CD4-positive, alpha-beta T cell treated with Interleukin-15 for 1 hour (primary cell): ENCODE results near the gene SSH2.

ENCODE experiments used
- DNase-seq: peaks from one replicate; pipeline ENCODE4 v3.0.0-alpha.2; 2020

Gene SSH2

DNA sequence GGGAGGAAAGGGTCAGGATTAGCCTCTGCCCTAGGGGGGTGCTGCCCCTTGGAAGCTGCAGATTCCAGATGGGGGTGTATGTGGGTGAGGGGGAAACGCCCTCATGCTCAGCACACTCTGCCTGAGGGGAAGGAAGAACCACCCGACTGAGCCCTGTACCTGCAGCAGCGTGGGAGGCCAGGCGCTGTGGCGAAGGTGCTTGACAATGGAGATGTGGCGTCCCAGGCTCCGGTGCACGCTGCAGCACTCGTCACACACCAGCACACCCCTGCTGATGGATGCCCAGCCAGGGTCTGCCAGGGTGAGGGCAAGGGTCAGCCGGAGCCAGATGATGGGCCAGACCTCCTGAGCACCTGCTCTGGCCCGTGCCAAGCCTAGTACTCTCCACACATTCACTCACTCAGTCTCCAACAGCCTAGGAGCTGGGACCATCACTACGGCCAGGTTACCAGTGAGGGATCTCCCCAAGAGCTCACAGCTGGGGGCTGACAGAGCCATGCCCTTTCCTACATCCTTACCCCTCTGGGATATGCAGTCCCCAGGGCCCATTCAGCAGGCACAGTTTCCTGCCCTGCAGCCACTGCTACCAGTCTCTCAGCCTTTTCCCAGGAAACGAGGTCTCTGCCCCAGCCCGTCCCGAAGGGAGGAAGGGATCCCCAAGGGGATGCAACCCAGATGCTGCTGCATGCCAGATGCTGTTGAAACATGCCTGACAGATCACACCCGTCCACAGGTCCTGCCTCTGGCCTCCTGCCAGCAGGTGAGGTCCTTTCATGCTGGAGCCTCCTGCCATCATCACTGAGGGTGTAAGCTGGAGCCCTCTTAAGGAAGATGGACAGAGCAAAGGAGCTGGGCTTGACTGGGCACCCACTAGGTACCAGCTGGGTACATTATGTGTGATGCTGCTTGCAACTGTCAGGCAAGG is 346.4 kb downstream of the SSH2 start:
- no peak for DNase-seq

GRCh38 chr17:29582772-29583171 is 347.3 kb downstream of the SSH2 start:
- no peak for DNase-seq

DNA sequence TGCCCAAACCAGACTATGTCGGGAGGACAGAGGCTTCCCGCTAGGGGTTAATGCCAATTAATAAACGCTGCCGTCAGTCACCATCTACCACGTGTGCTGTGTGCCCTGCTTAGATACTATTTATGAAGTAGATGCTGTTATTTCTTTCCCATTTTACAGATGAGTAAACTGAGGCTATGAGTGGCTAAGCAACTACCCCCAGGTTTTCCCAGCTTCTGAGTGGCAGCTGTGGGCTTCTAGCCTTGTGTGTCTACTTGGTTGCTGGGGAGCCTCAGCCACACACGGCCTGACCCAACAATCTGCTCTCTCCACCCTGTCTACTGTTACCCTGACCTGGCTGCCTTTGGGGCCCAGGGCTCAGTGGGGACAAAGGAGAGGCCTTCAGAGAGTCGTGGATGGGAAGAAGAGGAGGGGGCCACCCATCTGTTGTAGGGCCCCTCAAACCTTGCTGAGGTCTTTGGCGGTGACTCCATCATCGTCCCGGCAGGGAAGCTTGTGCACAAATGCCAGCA is 347.7 kb downstream of the SSH2 start:
- DNase-seq: no peak

DNA sequence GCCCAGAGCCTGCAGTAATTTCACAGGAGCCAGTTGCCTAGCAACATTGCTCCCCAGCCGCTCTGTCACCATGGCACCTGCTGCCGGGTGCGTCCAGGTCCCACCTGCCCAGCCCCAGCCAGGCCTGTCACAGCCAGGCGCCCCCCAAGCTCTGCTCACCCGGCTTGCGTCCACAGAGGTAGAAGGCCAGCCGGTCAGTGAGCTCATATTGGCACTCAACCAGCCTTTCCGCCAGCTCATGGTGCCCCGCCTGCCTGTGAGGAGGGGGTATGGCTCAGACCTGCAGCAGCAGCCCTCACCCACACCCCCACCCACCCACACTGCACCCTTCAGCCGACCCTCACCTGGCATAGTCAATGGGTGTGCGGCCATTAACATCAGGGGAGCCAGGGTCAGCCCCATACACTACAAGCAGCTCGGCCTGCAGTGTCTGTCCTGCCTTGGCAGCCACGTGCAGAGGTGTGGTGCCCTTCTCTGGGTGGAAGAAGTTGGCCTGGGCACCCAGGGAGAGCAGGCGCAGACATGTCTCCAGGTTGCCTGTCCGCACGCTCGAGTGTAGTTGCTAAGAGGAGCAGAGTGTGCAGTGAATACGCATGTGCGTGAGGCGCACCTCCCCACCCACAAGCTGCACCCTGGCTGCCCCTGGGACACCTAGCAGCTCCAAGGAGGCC is 348.3 kb downstream of the SSH2 start:
- DNase-seq: no peak

DNA sequence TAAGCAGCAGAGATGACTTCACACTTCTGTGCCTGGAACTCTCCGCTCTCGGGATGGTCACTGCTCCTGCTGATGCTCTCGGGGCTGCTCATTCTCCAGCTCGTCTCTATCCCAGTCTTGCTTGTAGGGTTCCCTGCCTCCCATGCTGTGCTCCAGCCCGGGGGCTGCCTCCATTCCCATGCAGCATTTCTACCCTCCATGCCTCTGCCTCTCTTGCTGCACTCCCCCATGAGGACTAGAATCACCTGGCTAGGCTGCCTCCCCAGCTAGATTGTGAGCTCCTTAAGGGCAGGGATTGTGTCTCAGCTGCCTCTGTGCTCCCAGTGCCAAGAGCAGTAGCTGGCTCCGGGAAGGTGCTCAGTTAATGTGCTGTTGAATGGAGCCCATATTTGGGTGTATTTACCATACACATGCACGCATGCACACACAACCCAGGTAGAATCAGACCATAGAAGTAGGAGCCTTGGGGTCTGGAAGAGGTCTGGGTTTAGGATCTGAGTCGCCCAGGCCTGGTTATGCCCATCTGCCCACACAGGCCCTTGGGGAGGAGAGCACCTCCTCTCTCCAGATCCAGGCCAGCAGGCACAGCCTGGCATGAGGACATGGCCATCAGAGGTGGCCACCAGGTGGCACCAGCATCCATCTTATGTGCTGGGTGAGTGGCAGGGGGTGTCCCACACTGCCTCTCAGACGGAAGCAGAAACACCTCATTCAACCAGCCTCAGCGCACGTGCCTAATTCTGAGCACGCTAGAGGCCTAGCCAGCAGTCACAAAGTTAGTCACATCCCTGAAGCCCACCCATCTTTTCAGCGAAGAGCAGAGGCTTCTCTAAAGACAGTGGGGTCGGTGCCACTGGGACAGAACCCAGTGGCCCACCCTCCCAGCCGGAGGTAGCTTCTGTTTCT is 349.9 kb downstream of the SSH2 start:
- peak; percentile 90 for DNase-seq

DNA sequence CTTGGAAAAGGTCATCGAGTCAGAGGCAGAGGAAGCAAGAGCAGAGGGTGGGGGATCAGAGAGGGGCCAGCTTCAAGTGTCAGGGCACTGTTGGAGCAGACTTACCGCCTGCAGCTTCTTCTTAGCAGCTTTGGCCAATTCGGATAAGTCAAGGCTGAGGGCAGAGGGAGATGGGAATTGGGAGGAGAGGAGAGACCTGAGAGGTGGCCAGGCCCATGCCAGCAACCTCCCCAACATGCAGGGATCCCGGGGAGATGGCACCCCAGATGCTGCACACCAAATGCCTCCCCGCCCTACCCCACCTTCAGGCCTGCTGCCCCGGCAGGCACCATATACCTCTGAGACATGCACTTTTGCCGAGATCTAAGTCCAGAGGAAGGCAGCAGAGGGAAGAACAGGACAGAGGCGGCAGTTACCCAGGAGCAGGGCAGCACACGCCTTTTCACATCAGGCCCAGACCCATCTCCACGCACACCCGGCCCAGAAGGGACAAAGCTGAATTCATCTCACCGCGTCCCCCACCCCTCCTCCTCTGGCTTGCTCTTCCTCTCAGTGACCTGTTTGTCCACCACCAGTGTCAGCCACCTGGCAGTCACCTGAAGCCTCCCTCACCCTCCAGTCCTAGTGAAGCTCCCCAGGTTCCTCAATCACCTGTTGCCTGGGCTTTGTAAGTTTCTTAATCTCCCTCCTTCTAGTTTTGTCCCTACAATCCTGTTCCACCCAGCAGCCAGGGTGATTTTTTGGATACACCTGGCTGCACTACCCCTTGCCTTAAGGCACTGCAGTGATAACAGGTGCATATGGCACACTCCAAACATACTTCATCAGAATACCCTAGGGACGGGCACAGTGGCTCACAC is 351.2 kb downstream of the SSH2 start:
- DNase-seq: no peak

DNA sequence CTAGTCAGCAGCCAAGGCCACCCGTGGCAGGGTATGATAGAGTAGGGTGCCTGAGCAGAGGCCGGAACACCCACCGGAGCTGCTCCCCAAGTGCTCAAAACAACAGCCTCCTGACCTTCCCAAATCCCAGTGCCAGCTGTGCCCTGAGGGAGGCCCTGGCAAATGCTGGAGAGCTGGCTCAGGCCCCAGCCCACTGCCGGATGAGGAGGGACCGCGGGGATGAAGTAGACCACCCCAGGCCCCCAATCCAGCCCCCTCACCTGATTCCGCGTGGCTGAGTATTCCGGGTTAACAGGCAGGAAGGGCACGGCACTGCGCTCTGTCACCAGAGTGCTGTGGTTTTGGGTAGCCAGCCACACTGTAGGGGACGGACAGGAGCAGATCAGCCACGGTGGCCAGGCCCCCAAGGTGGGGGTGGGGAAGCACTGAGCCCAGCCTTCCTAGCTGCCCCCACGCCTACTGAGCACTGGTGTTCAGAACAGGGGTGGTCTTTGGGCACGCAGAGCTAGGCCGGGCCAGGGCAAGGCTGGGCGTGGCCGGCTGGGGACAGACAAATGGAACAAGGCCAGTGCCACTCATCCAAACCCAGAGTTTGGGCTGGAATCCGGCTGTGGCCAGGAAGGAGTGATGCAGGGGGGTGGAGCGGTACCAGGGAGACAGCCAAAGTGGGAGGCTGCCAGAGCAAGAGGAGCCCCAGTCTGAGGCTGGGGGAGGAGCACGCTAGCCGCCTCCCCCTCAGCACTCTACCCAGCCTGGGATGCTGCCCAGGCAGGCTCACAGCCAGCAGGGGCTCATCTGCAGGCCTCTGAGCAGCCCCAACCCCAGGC is 352.4 kb downstream of the SSH2 start:
- no peak for DNase-seq

- DNase-seq: no peak
Observed at GRCh38 chr17:29577001-29577370, 353.0 kb downstream of the SSH2 start.

DNA sequence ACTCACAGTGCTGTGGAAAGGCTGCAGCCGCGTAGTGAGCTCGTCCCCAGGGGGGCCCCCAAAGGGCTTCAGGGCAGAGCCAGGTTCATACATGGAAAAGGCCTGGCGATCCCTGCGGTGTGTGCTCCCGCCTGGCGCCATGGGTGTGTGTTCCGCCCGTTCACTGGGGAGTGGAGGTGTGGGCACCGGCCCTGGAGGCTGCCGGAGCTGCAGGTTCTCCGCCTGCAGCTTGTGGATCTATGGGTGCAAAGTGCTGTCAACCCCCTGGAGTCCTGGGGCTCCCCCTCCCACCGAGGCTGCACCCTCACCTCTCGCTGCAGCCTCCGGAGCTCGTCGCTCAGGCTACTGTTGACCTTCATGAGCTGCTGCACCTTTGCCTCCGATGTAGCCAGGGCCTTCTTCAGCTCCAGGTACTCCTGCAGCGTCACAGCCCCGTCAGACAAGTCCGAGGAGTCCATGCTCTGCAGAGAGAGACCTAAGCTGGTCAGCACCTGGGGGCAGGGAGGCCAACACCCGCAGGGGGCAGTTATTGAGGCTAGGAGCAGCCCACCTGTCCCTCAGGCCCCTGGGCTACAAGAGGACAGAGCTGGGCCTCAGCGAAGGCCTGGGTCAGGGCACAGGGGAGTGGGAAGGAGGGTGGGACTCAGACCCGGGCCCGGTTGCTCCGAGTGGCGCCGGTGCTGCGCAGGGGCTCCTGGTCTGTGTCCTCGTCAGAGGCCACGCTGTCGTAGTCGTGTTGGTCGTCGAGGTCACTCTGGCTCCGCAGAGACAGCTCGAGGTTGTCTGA is 353.6 kb downstream of the SSH2 start:
- DNase-seq: no peak
